ENCODE data around the gene NTN4.
"Not testable (repeated sequence)": the region's sequence is repeated elsewhere in the genome, so short reads cannot be mapped to it uniquely, and the experiment has no call there.

The NTN4 gene

GRCh38 chr12:95796225-95796981 is 5.8 kb upstream of the NTN4 start:
- no peak for DNase-seq

DNA sequence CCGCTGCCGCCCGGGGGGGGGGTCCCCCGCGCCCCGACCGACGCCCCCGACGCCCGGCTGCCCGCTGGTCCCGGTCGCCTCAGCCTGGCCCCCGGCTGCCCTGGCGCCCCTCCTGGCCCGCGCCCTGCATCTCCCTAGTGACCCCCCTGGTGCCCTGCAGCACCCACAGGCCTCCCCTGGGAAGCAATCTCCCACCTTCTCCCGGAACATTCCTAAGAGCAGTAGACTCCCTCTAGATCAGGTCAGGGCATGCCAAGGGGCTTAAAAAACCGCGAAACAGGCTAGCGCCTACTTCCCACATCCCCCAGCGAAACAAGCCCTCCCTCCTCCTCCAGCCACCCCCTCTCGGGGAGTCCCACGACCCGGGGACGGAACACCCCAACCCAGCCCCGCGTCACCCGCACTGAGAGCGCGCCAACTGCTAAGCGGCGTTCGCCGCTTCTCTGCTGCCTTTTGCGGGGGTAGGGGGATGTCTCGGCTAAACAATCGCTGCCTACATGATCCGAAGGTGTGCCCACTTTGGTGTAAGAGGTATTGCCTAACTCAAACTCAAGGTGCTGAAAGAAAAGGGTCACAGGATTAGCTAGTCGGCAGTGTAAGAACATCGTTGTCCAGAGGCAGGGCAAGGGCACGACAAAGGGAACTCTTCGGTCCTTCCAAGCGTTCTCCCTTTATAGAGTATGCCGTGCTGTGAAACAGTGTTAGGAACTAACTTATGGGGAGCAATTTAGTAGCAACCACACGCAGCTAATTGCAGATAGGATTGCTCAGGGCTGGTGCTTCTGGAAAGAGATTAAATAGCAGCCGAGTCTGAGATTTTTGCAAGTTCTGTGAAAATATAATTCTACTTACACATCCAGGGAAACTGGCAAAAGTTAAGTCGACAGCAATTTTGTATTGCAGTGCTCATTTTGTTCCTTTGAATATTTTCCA is 619 bp upstream of the NTN4 start:
- DNase-seq, result no peak

- peak; percentile 49 to 67 for DNase-seq
These were observed 1.2 kb downstream of the NTN4 start for GRCh38 chr12:95789126-95790032.

DNA sequence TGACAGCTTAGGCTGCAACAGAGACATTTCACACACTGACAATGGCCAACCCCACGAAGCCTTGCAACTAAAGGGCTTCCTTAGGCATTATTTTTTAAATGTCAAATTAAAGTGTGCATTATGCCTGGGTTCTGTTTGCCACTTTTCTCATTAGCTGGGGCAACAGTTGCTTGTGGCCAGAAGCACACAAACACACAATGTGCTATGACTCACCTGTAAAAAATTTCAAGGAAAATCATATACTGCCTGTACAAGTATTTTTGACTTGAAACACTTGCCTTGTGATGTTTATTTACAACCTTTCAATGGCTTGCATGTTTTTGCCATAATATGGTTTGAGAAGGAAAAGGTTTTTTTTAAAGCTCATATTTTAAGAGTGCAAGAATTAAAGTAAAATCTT is 1.9 kb downstream of the NTN4 start:
- no peak for DNase-seq

- DNase-seq, result no peak
These were observed 3.2 kb downstream of the NTN4 start for GRCh38 chr12:95787274-95787818.

- DNase-seq, result no peak
These were observed 5.6 kb downstream of the NTN4 start for GRCh38 chr12:95784915-95785314.

DNA sequence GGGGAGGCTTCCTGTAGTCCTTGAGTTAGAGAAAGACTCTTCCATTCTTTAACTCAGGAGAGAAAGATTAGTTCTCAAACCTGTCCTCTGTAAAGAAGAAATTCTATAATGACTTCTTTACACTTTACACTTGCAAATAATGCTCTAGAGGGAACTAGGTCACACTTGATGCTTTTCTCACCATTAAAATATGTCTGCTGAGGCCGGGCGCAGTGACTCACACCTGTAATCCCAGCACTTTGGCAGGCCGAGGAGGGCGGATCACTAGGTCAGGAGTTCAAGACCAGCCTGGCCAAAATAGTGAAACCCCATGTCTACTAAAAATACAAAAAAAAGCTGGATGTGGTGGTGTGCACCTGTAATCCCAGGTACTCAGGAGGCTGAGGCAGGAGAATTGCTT is 6.3 kb downstream of the NTN4 start:
- no peak for DNase-seq

- not testable (repeated sequence) for DNase-seq
These were observed 15.1 kb downstream of the NTN4 start for GRCh38 chr12:95775466-95775865.

DNA sequence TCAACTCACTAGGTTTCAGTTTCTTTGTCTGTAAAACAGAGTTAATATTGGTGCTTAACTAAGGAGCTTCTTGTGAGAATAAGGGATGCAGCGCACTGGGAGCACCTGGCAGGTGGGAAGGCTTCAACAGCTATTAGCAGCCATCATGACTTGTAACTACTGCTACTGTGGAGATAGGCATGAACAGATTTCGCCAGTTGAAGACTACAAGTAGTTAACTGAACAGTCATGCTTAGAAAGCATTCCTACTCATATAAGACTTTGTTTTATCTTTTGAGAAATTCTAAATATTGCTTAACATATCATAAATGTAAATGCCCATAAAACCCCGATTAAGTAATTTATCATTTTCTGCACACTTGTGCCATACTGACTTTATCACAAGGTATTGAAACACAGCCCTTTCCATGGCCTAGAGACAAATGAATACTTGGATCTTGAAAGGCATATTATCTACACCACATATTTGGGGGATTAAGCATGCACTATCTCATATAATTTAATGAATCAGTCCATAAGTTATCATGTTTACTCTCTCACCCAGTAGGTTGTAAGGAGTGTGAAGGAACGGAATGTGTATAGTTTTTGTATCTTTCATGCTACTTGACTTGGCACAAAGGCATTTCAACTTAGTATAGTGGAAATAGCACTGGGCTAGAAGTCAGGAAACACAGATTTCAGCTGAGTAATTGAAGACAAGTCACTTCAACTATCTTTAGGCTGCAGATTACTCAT is 16.1 kb downstream of the NTN4 start:
- no peak for DNase-seq

GRCh38 chr12:95773320-95773719 is 17.2 kb downstream of the NTN4 start:
- DNase-seq, result no peak

DNA sequence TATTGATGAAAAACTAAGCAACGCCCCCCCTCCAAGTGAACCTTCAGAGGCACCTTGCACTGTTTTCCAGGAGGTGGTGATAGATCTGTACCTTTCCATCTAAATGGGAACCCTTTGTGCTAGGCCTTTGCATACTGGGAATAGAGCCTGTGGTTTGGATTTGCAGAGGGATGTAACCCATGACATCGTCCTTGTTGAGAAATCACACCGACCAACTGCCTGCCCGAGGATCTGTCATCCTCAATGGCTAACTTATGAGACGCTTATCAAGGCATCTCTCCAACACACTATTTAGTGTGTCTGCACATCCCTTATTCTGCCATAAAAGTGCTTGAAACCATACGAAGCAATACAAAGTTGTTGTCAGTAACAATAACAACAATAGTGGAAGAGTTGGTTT is 22.9 kb downstream of the NTN4 start:
- no peak for DNase-seq

DNA sequence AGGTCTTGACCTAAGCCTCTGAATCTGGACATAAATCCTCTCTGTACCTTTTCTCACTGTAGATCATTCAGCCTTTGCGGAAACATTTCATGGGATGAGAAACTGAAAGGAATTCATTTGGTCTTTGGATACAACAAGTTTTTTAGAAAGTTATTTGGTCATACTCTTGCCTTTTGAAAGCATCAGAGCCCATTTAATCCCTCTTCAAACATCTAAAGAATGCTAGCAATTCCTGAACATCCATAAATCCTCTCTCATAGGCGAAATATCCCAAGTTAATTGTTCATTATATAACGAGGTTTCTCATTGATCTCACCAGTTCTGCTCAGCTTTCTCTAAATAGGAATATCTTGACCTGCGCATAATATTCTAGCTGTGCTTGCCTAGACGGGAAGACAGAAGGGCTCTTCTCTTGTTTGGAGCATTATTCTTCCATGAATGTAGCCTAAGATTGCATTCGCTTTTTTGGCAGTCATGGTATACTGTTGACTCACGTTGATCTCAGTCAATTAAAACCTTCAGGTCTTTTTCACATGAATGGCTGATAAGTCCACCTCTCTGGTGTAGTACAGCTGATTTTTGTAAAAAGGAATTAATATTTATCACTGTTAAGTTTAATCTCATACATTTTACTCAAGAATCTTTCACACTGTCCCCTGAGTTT is 24.1 kb downstream of the NTN4 start:
- no peak for DNase-seq

DNA sequence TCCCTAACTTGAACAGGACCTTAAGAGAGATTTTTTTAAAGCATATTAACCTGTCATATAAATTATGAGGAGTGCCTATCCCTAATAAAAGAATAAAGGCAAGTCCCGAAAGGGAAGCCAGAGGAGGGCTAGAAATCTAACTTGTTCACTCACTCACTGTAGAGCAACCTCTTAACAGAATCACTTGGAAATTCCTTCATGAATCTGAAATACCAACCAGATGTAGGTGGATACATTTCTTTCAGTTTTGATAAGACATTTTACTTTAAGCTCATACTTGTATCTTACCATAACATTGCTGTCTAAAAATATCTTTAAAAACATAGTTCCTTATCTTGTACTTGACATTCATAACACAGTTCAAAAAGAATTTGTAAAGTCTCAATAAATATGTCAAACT is 25.7 kb downstream of the NTN4 start:
- DNase-seq, result no peak

- no peak for DNase-seq
These were observed 26.7 kb downstream of the NTN4 start for GRCh38 chr12:95763809-95764253.

DNA sequence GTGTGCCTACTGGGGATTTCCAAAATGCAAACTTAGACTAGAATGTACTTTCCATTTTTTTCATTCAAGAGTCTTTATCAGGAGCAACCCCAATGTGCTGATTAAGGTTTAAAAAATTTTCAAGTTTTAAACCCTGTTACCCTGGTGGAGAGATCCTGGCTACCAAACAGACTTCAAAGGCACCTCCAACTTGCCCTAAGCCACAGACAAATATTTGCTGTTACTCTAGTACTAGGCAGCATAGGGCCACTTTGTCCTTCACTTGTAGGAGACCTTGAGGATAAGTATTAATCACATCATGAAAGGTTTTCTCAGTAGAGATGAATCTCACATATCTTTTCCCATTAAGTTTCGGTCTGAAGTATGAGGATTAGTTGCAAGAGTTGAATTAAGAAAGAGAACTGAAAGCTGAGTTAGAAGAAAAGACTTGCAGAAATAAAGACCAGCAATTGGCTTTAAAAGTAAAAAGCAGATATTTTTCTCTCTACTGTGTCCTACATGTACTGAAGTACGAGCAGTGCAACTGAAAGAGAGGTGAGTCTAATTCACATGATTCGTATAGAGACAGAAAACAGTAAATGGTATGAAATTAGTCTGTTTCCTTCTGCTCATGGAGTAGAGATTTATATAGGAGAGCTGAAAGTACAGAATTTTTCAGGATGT is 28.3 kb downstream of the NTN4 start:
- no peak for DNase-seq

GRCh38 chr12:95760371-95760770 is 30.2 kb downstream of the NTN4 start:
- DNase-seq, result no peak

GRCh38 chr12:95759718-95760117 is 30.8 kb downstream of the NTN4 start:
- DNase-seq, result no peak

GRCh38 chr12:95759039-95759438 is 31.5 kb downstream of the NTN4 start:
- DNase-seq, result no peak

GRCh38 chr12:95756362-95756761 is 34.2 kb downstream of the NTN4 start:
- no peak for DNase-seq

DNA sequence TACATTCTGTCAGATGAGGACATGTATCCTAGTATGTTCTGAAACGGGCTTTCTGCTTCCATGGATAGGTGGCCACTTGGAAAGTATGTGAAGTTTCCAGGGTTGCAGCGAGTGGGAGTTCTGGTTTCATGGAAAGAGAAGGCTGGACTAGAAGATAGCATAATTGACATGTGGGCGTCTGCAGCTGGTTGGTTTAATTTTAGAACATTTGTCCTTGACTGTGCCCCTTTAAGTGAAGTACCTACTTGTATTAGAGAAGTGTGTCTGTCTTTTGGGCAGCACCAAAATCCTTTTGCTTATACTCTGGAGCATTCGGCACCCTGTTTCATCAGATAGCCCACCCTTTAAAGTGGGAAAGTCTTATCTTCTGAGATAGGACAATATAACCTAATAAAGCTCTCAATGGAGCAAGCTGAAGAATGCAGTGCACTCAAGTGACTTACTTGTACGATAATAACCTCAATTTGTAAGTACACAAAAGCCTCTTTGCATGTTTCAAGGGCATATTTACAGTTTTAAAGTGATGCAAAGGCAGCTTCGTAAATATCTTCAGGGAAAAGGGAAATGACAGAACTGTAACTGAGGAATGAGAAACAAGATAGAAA is 35.2 kb downstream of the NTN4 start:
- no peak for DNase-seq
